Nephron progenitor cell (in vitro differentiated cells): Measurements from ENCODE around the gene RGS14.

Experiments
- DNase-seq: peaks from one replicate; pipeline ENCODE4 v3.0.0; 2021
- H3K27ac Mint-ChIP-seq: 2 replicates; pipeline ENCODE4 v1.8.0; 2021; ENCODE audit warnings: mild to moderate bottlenecking, moderate library complexity, mixed read lengths
- H3K27me3 Mint-ChIP-seq: 2 replicates; pipeline ENCODE4 v1.8.0; 2021; ENCODE audit warnings: mild to moderate bottlenecking, low read depth, mixed read lengths; ENCODE audit not compliant: poor library complexity
- H3K36me3 Mint-ChIP-seq: 2 replicates; pipeline ENCODE4 v1.8.0; 2021; ENCODE audit warnings: low read depth, mixed read lengths
- H3K4me1 Mint-ChIP-seq: 2 replicates; pipeline ENCODE4 v1.8.0; 2021; ENCODE audit warnings: mixed read lengths
- H3K4me3 Mint-ChIP-seq: 2 replicates; pipeline ENCODE4 v1.8.0; 2021; ENCODE audit warnings: mild to moderate bottlenecking, moderate library complexity, mixed read lengths
- H3K9me3 Mint-ChIP-seq: 2 replicates; pipeline ENCODE4 v1.8.0; 2021; ENCODE audit warnings: mild to moderate bottlenecking, moderate library complexity, mixed read lengths
- CTCF ChIP-seq: fragments of 200-600 bp; sonication (generic); IDR thresholded peaks from 2 replicates; pipeline ENCODE4 v1.5.0; 2021; ENCODE audit warnings: antibody characterized with exemption

RGS14 gene

GRCh38 chr5:177405312-177405711 lies 47.6 kb downstream of the RGS14 start:
- peaks cover 94% of the 10 kb centered on the region for H3K27me3 Mint-ChIP-seq
- no peak for DNase-seq
- no peak overlapping the region for H3K27ac Mint-ChIP-seq
- TF ChIP-seq CTCF: no peak
- H3K4me3 Mint-ChIP-seq: peak overlapping the region; percentile 68
- H3K9me3 Mint-ChIP-seq: no peaks in the 10 kb centered on the region
- peaks cover 16% of the 10 kb centered on the region for H3K4me1 Mint-ChIP-seq
- H3K36me3 Mint-ChIP-seq: no peaks in the 10 kb centered on the region

GRCh38 chr5:177405805-177406204 lies 48.1 kb downstream of the RGS14 start:
- Mint-ChIP-seq H3K4me3 (no peak overlapping the region), H3K4me1 (peaks cover 16% of the 10 kb centered on the region), H3K27me3 (peaks cover 95% of the 10 kb centered on the region), H3K27ac (no peak overlapping the region), H3K9me3 (no peaks in the 10 kb centered on the region), H3K36me3 (no peaks in the 10 kb centered on the region)
- no peak for TF ChIP-seq CTCF
- DNase-seq: no peak

- H3K36me3 Mint-ChIP-seq: no peaks in the 10 kb centered on the region
- no peak for DNase-seq
- H3K27ac Mint-ChIP-seq: no peak within 1 kb of the TSS
- no peak for TF ChIP-seq CTCF
- H3K27me3 Mint-ChIP-seq: peaks cover 71% of the 10 kb centered on the region
- H3K4me1 Mint-ChIP-seq: peaks cover 12% of the 10 kb centered on the region
- no peak within 1 kb of the TSS for H3K4me3 Mint-ChIP-seq
- H3K9me3 Mint-ChIP-seq: no peaks in the 10 kb centered on the region
Measured at GRCh38 chr5:177409043-177409801, 51.5 kb downstream of the RGS14 start, which contains the start of gene F12. Gene F12, minus strand, starts transcription at chr5:177409564. Its CDS starts 37 bp downstream, at chr5:177409527.

- peaks cover 12% of the 10 kb centered on the region for H3K4me1 Mint-ChIP-seq
- no peak overlapping the region for H3K27ac Mint-ChIP-seq
- no peaks in the 10 kb centered on the region for H3K9me3 Mint-ChIP-seq
- DNase-seq: no peak
- no peak for TF ChIP-seq CTCF
- H3K36me3 Mint-ChIP-seq: no peaks in the 10 kb centered on the region
- no peak overlapping the region for H3K4me3 Mint-ChIP-seq
- peaks cover 62% of the 10 kb centered on the region for H3K27me3 Mint-ChIP-seq
Measured at GRCh38 chr5:177410575-177410974, 52.9 kb downstream of the RGS14 start.

- no peak for DNase-seq
- Mint-ChIP-seq H3K4me1 (peaks cover 12% of the 10 kb centered on the region), H3K27ac (no peak overlapping the region), H3K4me3 (no peak overlapping the region), H3K36me3 (no peaks in the 10 kb centered on the region), H3K9me3 (no peaks in the 10 kb centered on the region), H3K27me3 (peaks cover 40% of the 10 kb centered on the region)
- no peak for TF ChIP-seq CTCF
Measured at GRCh38 chr5:177412603-177413233, 55.0 kb downstream of the RGS14 start.
